Measurements from ENCODE around the gene NKAIN1. TPM values are rescaled to one million over a fixed set of nuclear protein-coding genes. Genes with fewer than 3 reads are reported as not detected.

NKAIN1 gene
- total and polyA plus RNA-seq, 10 donors: 0.08 TPM; not detected in 9

DNA sequence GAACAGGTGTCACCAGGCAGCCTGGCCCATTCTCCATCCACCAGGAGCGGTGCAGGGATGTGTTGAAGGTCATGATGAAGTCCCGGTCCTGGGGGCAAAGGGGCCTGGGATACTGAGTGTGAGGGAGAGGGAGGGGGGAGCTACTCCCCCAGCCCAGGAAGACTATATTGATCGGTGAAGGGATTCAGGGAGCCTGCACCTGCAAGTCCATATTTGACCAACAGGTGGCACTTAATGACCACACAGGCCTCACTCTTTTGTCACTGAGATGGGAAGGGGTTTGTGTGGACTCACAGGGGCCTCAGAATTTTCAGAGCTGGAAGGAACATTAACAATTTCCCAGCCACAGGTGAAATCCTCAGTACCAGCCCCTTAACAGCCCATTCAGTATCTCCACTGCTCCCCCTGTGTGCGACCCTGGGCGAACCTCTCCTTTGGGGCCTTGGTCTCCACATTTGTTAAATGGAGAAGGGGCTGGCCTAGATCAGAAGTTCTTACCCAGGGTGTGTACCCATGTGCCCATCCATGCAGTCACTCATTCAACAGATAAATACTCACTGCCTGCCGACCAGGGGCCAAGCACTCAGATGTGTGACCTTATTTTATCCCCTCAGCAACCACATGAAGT is 55.6 kb downstream of the NKAIN1 start:
- Histone ChIP-seq H3K27ac (no peak overlapping the region), H3K27me3 (replicated peaks in 1 of 7) (peaks cover 0 to 75% (median 22%) of the 10 kb centered on the region in 7 donors), H3K4me1 (peaks cover 6 to 17% (median 15%) of the 10 kb centered on the region in 6 donors), H3K9me3 (no peaks in the 10 kb centered on the region), H3K4me3 (no peak overlapping the region), H3K36me3 (no peaks in the 10 kb centered on the region)
- intact Hi-C loops (cut with DNase I; ENCODE audit: low total_unique reads): loop anchor here (5.0 to 10.0 kb wide), 2 partner anchors 238 to 361 kb away; no protein-coding TSS in a partner anchor
- WGBS, 5 donors: 42 to 48% (median 43%) methylated on average over 6 of the region's 6 CpGs
- no peak for TF ChIP-seq POLR2A (IDR thresholded peaks at IDR 0.05)
- TF ChIP-seq, protein P1, sequence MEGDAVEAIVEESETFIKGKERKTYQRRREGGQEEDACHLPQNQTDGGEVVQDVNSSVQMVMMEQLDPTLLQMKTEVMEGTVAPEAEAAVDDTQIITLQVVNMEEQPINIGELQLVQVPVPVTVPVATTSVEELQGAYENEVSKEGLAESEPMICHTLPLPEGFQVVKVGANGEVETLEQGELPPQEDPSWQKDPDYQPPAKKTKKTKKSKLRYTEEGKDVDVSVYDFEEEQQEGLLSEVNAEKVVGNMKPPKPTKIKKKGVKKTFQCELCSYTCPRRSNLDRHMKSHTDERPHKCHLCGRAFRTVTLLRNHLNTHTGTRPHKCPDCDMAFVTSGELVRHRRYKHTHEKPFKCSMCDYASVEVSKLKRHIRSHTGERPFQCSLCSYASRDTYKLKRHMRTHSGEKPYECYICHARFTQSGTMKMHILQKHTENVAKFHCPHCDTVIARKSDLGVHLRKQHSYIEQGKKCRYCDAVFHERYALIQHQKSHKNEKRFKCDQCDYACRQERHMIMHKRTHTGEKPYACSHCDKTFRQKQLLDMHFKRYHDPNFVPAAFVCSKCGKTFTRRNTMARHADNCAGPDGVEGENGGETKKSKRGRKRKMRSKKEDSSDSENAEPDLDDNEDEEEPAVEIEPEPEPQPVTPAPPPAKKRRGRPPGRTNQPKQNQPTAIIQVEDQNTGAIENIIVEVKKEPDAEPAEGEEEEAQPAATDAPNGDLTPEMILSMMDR (IDR thresholded peaks at IDR 0.05 in 8 of 11, conservative IDR thresholded peaks at IDR 0.05 in 3 of 11): peak; percentile 31 to 79 (median 67)
- no peak for TF ChIP-seq POLR2AphosphoS5 (IDR thresholded peaks at IDR 0.05)
- DNase-seq: no peak

DNA sequence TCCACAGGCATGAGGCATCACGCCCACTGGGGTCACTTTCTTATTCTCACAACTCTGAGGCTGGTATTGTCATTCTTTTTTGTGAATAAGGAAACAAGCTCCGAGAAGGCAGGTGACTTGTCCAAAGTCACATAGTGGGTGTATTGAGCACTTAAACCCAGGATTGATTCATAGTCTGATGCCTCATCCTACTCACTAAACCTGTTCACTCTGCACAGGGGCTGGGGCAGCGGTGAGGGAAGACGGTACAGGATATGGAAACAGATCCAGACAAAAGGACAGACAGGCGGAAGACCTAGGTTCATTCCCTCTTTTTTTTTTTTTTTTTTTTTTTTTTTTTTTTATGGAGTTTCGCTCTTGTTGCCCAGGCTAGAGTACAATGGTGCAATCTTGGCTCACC is 56.6 kb downstream of the NKAIN1 start:
- H3K4me1 ChIP-seq: peaks cover 6 to 17% (median 15%) of the 10 kb centered on the region in 6 donors
- DNase-seq: no peak
- 81 to 85% (median 82%) methylated on average over 5 to 6 of the region's 6 CpGs for WGBS, 5 donors
- no peak overlapping the region for H3K27ac ChIP-seq
- TF ChIP-seq POLR2A (IDR thresholded peaks at IDR 0.05) (no peak), POLR2AphosphoS5 (IDR thresholded peaks at IDR 0.05) (no peak)
- TF ChIP-seq, protein P1 (IDR thresholded peaks at IDR 0.05 in 8 of 11, conservative IDR thresholded peaks at IDR 0.05 in 3 of 11): no peak
- no peak overlapping the region for H3K4me3 ChIP-seq
- H3K9me3 ChIP-seq: no peaks in the 10 kb centered on the region
- intact Hi-C loops (cut with DNase I; ENCODE audit: low total_unique reads): loop anchor here (5.0 to 10.0 kb wide), 2 partner anchors 239 to 362 kb away; no protein-coding TSS in a partner anchor
- peaks cover 0 to 80% (median 22%) of the 10 kb centered on the region in 7 donors for H3K27me3 ChIP-seq (replicated peaks in 1 of 7)
- no peaks in the 10 kb centered on the region for H3K36me3 ChIP-seq

DNA sequence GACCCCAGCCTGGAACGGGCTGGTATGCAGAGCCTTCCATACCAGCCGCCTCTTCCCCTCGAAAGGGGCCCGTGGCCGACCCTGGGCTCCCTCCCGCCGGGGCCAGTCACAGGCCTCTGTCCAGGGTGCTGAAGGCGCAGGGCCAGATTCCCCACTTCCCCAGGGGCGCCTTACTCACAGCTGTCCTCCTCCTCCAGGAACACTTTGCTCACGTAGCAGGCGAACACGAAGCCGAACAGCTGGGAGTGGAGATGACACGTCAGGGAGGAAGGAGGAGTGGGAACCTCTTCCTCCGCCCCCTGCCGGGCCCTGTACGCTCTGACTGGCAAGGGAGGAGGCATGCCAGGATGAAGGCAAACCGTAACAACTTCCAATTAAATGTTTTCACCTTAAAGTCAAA is 57.3 kb downstream of the NKAIN1 start:
- TF ChIP-seq, protein P1 (IDR thresholded peaks at IDR 0.05 in 8 of 11, conservative IDR thresholded peaks at IDR 0.05 in 3 of 11): peak in 1 of 11 experiments; percentile 22
- TF ChIP-seq POLR2A (IDR thresholded peaks at IDR 0.05) (no peak), POLR2AphosphoS5 (IDR thresholded peaks at IDR 0.05) (no peak)
- whole genome bisulfite sequencing, 5 donors: 1 to 4% (median 2%) methylated on average over 15 to 18 of the region's 18 CpGs
- no peak overlapping the region for H3K27ac ChIP-seq
- DNase-seq: peak; percentile 82
- no peaks in the 10 kb centered on the region for H3K36me3 ChIP-seq
- peaks cover 6 to 17% (median 15%) of the 10 kb centered on the region in 6 donors for H3K4me1 ChIP-seq
- intact Hi-C loops (cut with DNase I; ENCODE audit: low total_unique reads): loop anchor here (5.0 to 10.0 kb wide), 2 partner anchors 240 to 362 kb away; no protein-coding TSS in a partner anchor
- no peaks in the 10 kb centered on the region for H3K9me3 ChIP-seq
- H3K4me3 ChIP-seq: peak overlapping the region in 1 of 8 donors; percentile 50
- peaks cover 0 to 78% (median 22%) of the 10 kb centered on the region in 7 donors for H3K27me3 ChIP-seq (replicated peaks in 1 of 7)
